Nephron (organoid): ENCODE measurements around the gene RTTN.
A peak's percentile ranks its signal among the peaks of the same experiment; 100 is the strongest.
"Not testable (repeated sequence)": the region's sequence is repeated elsewhere in the genome, so short reads cannot be mapped to it uniquely, and the experiment has no call there.

ENCODE experiments used
- H3K27ac Mint-ChIP-seq, 3 experiments: 2 replicates each; pipeline ENCODE4 v1.8.0; 2020; ENCODE audit warnings: mixed read lengths in 3 of 3, mild to moderate bottlenecking in 2 of 3, moderate library complexity in 1 of 3
- H3K27me3 Mint-ChIP-seq: 2 replicates; pipeline ENCODE4 v1.8.0; 2021; ENCODE audit warnings: low read depth, mild to moderate bottlenecking, moderate library complexity, mixed read lengths
- H3K36me3 Mint-ChIP-seq: 2 replicates; pipeline ENCODE4 v1.8.0; 2020; ENCODE audit warnings: low read depth, mixed read lengths
- H3K4me1 Mint-ChIP-seq: 2 replicates; pipeline ENCODE4 v1.8.0; 2020; ENCODE audit warnings: mixed read lengths
- H3K4me3 Mint-ChIP-seq, 3 experiments: 2 replicates each; pipeline ENCODE4 v1.8.0; 2020; ENCODE audit warnings: mild to moderate bottlenecking in 3 of 3, mixed read lengths in 3 of 3, moderate library complexity in 2 of 3
- H3K9me3 Mint-ChIP-seq: 2 replicates; pipeline ENCODE4 v1.8.0; 2020; ENCODE audit warnings: mixed read lengths
- TF ChIP-seq, protein P1 (sequence below), 3 experiments: fragments of 200-600 bp; sonication (generic); IDR thresholded peaks; one replicate each; pipeline ENCODE4 v1.5.0; 2021; ENCODE audit warnings: antibody characterized with exemption in 3 of 3; ENCODE audit not compliant: unreplicated experiment in 3 of 3

Gene RTTN

DNA sequence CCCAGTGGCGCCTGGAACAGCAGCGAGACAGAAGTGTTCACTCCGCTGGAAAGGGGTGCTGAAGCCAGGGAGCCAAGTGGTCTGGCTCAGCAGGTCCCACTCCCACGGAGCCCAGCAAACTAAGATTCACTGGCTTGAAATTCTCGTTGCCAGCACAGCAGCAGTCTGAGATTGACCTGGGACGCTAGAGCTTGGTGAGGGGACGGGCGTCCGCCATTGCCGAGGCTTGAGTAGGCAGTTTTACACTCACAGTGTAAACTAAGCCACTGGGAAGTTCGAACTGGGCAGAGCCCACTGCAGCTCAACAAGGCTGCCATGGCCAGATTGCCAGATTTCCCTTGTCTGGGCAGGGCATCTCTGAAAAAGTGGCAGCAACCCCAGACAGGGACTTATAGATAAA, 94.8 kb downstream of the RTTN start:
- Mint-ChIP-seq H3K9me3 (peaks cover 6% of the 10 kb centered on the region), H3K27me3 (no peaks in the 10 kb centered on the region)

DNA sequence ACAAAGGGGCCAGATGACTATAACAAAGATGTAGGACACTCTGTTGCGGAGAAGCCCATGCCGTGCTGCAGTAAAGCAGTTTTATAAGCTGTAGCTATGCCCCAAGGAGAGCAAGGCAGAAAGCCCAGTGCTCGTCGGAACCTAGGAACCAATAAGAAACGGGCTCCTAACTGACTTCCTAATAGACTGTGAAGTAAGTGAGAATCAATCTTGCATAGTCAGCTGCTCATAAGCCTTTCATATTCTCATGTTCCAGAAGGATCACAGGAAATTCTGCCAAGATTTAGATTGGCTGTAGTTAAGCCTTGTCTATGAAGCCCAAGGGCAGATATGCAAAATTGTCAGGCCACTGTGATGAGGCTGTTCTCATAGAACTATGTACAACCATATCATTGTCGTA, 98.4 kb downstream of the RTTN start:
- Mint-ChIP-seq H3K9me3 (peaks cover 21% of the 10 kb centered on the region), H3K4me3 (no peak overlapping the region), H3K27ac (no peak overlapping the region), H3K4me1 (no peaks in the 10 kb centered on the region), H3K36me3 (peaks cover 85% of the 10 kb centered on the region), H3K27me3 (no peaks in the 10 kb centered on the region)
- TF ChIP-seq, protein P1, sequence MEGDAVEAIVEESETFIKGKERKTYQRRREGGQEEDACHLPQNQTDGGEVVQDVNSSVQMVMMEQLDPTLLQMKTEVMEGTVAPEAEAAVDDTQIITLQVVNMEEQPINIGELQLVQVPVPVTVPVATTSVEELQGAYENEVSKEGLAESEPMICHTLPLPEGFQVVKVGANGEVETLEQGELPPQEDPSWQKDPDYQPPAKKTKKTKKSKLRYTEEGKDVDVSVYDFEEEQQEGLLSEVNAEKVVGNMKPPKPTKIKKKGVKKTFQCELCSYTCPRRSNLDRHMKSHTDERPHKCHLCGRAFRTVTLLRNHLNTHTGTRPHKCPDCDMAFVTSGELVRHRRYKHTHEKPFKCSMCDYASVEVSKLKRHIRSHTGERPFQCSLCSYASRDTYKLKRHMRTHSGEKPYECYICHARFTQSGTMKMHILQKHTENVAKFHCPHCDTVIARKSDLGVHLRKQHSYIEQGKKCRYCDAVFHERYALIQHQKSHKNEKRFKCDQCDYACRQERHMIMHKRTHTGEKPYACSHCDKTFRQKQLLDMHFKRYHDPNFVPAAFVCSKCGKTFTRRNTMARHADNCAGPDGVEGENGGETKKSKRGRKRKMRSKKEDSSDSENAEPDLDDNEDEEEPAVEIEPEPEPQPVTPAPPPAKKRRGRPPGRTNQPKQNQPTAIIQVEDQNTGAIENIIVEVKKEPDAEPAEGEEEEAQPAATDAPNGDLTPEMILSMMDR (IDR thresholded peaks at IDR 0.05; ENCODE audit: unreplicated experiment in 3 of 3): no peak

More for the DNA sequence above, 94.8 kb downstream of the RTTN start:
- Mint-ChIP-seq H3K36me3 (peaks cover 71% of the 10 kb centered on the region), H3K4me3 (no peak overlapping the region), H3K27ac (no peak overlapping the region), H3K4me1 (no peaks in the 10 kb centered on the region)
- TF ChIP-seq, protein P1 (IDR thresholded peaks at IDR 0.05; ENCODE audit: unreplicated experiment in 3 of 3): no peak

DNA sequence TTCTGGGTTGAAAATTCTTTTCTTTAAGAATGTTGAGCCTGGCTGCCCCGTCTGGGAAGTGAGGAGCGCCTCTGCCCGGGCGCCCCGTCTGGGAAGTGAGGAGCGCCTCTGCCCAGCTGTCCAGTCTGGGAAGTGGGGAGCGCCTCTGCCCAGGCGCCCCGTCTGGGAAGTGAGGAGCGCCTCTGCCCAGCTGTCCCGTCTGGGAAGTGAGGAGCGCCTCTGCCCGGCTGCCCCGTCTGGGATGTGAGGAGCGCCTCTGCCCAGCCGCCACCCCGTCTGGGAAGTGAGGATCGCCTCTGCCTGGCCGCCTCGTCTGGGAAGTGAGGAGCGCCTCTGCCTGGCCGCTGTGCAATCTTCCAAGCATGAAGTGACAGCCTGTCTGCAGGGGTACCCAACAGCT, 102.6 kb downstream of the RTTN start:
- Mint-ChIP-seq H3K9me3 (peaks cover 49% of the 10 kb centered on the region), H3K36me3 (peaks cover 89% of the 10 kb centered on the region)
- H3K4me3 Mint-ChIP-seq, H3K27ac Mint-ChIP-seq, H3K4me1 Mint-ChIP-seq, H3K27me3 Mint-ChIP-seq: not testable (repeated sequence)

DNA sequence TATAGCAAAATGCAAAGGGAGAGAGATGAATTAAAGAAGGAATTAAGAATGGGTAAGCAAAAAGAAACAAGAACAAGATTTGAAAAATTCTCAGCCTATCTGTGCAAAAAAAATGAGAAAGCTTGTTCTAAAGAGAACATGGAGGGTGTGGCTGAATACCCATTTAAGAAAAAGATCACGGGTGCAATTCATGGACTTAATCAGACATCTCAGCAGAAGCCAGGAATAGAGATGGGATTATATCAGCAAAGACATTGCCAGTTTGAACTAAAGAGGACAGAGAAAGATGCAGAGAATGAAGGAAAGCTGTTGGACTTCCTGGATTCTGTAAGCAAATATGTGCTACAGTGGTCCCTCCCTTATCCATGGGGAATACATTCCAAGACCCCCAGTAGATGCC, 115.6 kb downstream of the RTTN start:
- Mint-ChIP-seq H3K4me3 (no peak overlapping the region), H3K36me3 (peaks cover 34% of the 10 kb centered on the region), H3K9me3 (peaks cover 7% of the 10 kb centered on the region)

DNA sequence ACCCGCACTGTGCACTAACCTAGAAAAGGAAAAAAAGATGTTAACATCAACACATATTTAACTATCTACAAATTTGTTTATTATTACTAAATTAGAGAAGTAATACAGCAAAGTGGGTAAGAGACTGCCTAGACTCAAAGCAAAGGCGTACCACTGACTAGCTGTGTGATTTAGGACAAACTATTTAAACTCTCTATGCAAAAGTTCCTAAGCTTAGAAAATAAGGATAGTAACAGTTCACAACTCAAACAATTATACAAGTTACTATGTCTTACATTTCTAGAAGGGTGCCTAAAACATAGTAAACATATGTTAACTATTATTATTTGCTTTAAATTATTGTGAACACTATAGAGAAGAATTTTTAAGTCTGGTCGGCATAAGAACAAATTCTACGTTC, 119.4 kb downstream of the RTTN start:
- no peak overlapping the region for H3K4me3 Mint-ChIP-seq
- peaks cover 16% of the 10 kb centered on the region for H3K36me3 Mint-ChIP-seq
- TF ChIP-seq, protein P1 (IDR thresholded peaks at IDR 0.05; ENCODE audit: unreplicated experiment in 3 of 3): no peak
- H3K4me1 Mint-ChIP-seq: no peaks in the 10 kb centered on the region
- H3K27me3 Mint-ChIP-seq: no peaks in the 10 kb centered on the region
- no peaks in the 10 kb centered on the region for H3K9me3 Mint-ChIP-seq
- peak overlapping the region in 1 of 3 experiments; percentile 14 for H3K27ac Mint-ChIP-seq

More for the DNA sequence above, 115.6 kb downstream of the RTTN start:
- H3K4me1 Mint-ChIP-seq: no peaks in the 10 kb centered on the region
- TF ChIP-seq, protein P1 (IDR thresholded peaks at IDR 0.05; ENCODE audit: unreplicated experiment in 3 of 3): no peak
- H3K27me3 Mint-ChIP-seq: no peaks in the 10 kb centered on the region
- no peak overlapping the region for H3K27ac Mint-ChIP-seq

DNA sequence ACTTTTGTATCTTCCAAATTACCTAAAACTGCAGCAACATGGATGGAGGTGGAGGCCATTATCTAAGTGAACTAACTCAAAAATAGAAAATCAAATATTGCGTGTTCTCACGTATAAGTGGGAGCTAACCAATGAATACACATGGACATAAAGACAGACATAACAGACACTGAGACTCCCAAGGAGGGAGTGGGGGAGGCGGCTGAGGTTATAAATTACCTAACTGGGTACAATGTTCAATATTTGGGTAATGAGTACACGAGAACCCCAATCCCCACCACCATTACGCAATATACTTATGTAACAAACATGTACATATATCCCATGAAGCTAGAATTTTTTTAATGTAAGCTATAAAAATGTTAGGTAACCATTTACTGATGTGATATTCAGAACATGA, 119.8 kb downstream of the RTTN start:
- TF ChIP-seq, protein P1 (IDR thresholded peaks at IDR 0.05; ENCODE audit: unreplicated experiment in 3 of 3): no peak
- no peaks in the 10 kb centered on the region for H3K4me1 Mint-ChIP-seq
- H3K27ac Mint-ChIP-seq: peak overlapping the region in 1 of 3 experiments; percentile 14
- no peaks in the 10 kb centered on the region for H3K9me3 Mint-ChIP-seq
- H3K36me3 Mint-ChIP-seq: peaks cover 17% of the 10 kb centered on the region
- no peaks in the 10 kb centered on the region for H3K27me3 Mint-ChIP-seq
- no peak overlapping the region for H3K4me3 Mint-ChIP-seq
